ENCODE measurements around the gene PPP1R18.

PPP1R18 gene

GRCh38 chr6:30689022-30689865 is 2.8 kb upstream of the PPP1R18 start:
- no peak for DNase-seq (ENCODE audit: low read depth in 2 of 2)

- DNase-seq (ENCODE audit: low read depth in 2 of 2), result no peak
Measured at GRCh38 chr6:30688569-30688968, 2.1 kb upstream of the PPP1R18 start.

- DNase-seq (ENCODE audit: low read depth in 2 of 2), result no peak
Measured at GRCh38 chr6:30687659-30688431, 1.4 kb upstream of the PPP1R18 start.

GRCh38 chr6:30686908-30687658 is 638 bp upstream of the PPP1R18 start:
- peak; percentile 82 to 90 for DNase-seq (ENCODE audit: low read depth in 2 of 2)

GRCh38 chr6:30685157-30686008 is 1.1 kb downstream of the PPP1R18 start:
- DNase-seq (ENCODE audit: low read depth in 2 of 2), result no peak

- peak in 1 of 2 donors; percentile 48 for DNase-seq (ENCODE audit: low read depth in 2 of 2)
Measured at GRCh38 chr6:30684386-30685156, 1.9 kb downstream of the PPP1R18 start.

- no peak for DNase-seq (ENCODE audit: low read depth in 2 of 2)
Measured at GRCh38 chr6:30683980-30684338, 2.5 kb downstream of the PPP1R18 start.

GRCh38 chr6:30683183-30683979 is 3.1 kb downstream of the PPP1R18 start:
- no peak for DNase-seq (ENCODE audit: low read depth in 2 of 2)

GRCh38 chr6:30682143-30683117 is 4.0 kb downstream of the PPP1R18 start:
- DNase-seq (ENCODE audit: low read depth in 2 of 2), result peak; percentile 75 to 80

GRCh38 chr6:30681766-30682142 is 4.7 kb downstream of the PPP1R18 start:
- no peak for DNase-seq (ENCODE audit: low read depth in 2 of 2)

GRCh38 chr6:30679765-30680535 is 6.5 kb downstream of the PPP1R18 start:
- no peak for DNase-seq (ENCODE audit: low read depth in 2 of 2)

- DNase-seq (ENCODE audit: low read depth in 2 of 2), result peak; percentile 84 to 93
Measured at GRCh38 chr6:30678964-30679726, 7.3 kb downstream of the PPP1R18 start.

- DNase-seq (ENCODE audit: low read depth in 2 of 2), result no peak
Measured at GRCh38 chr6:30676660-30677285, 9.7 kb downstream of the PPP1R18 start.

GRCh38 chr6:30672445-30673253 is 13.8 kb downstream of the PPP1R18 start, which contains the start of gene DHX16:
Gene DHX16, minus strand, starts transcription at chr6:30673006. Its CDS starts 165 bp downstream, at chr6:30672841.
- DNase-seq (ENCODE audit: low read depth in 2 of 2), result peak; percentile 82 to 91

- DNase-seq (ENCODE audit: low read depth in 2 of 2), result no peak
Measured at GRCh38 chr6:30670760-30671527, 15.5 kb downstream of the PPP1R18 start.

Measured in stimulated activated CD4-positive, alpha-beta T cell treated with anti-CD3 and anti-CD28 coated beads, Interleukin-4, amount 100 ng/mL, for 48 hours (primary cell).